ENCODE results near the gene AUTS2. TPM values are rescaled to one million over a fixed set of nuclear protein-coding genes. Genes with fewer than 3 reads are reported as not detected.

The AUTS2 gene
- total RNA-seq, 2 experiments from 2014 or later, result 2.4 to 3.0 TPM

- no peak overlapping the region for H3K4me3 Mint-ChIP-seq
- ChIA-PET CTCF (no interaction called here), POLR2A (no interaction called here)
- no peaks in the 10 kb centered on the region for H3K36me3 Mint-ChIP-seq (ENCODE audit: low read depth)
- intact Hi-C loops (cut with DNase I, micrococcal nuclease), result loop anchor here in 1 of 2 experiments (10.0 kb wide), 1 partner anchor 171 kb away; no protein-coding TSS in a partner anchor
- H3K9me3 Mint-ChIP-seq (ENCODE audit: low read depth), result no peaks in the 10 kb centered on the region
- no peak overlapping the region for H3K27ac Mint-ChIP-seq
- no peak for ATAC-seq
- H3K4me1 Mint-ChIP-seq, result no peaks in the 10 kb centered on the region
- no peaks in the 10 kb centered on the region for H3K27me3 Mint-ChIP-seq
- no peak for DNase-seq
Measured at GRCh38 chr7:70523249-70523988, 925.1 kb downstream of the AUTS2 start.

- intact Hi-C loops (cut with DNase I, micrococcal nuclease), result loop anchor here in 1 of 2 experiments (10.0 kb wide), 1 partner anchor 171 kb away; no protein-coding TSS in a partner anchor
- no peaks in the 10 kb centered on the region for H3K9me3 Mint-ChIP-seq (ENCODE audit: low read depth)
- no peak overlapping the region for H3K4me3 Mint-ChIP-seq
- no peaks in the 10 kb centered on the region for H3K27me3 Mint-ChIP-seq
- ChIA-PET CTCF (no interaction called here), POLR2A (no interaction called here)
- no peak for ATAC-seq
- no peaks in the 10 kb centered on the region for H3K4me1 Mint-ChIP-seq
- no peak overlapping the region for H3K27ac Mint-ChIP-seq
- DNase-seq, result no peak
- no peaks in the 10 kb centered on the region for H3K36me3 Mint-ChIP-seq (ENCODE audit: low read depth)
Measured at GRCh38 chr7:70523989-70524351, 925.7 kb downstream of the AUTS2 start.

- intact Hi-C loops (cut with DNase I, micrococcal nuclease), result loop anchor here in 1 of 2 experiments (10.0 kb wide), 1 partner anchor 169 kb away; no protein-coding TSS in a partner anchor
- ChIA-PET POLR2A (no interaction called here), CTCF (no interaction called here)
- ATAC-seq (no peak), DNase-seq (no peak)
- H3K36me3 Mint-ChIP-seq (ENCODE audit: low read depth), result no peaks in the 10 kb centered on the region
- no peak overlapping the region for H3K4me3 Mint-ChIP-seq
- H3K9me3 Mint-ChIP-seq (ENCODE audit: low read depth), result no peaks in the 10 kb centered on the region
- H3K27me3 Mint-ChIP-seq, result no peaks in the 10 kb centered on the region
- H3K4me1 Mint-ChIP-seq, result no peaks in the 10 kb centered on the region
- H3K27ac Mint-ChIP-seq, result no peak overlapping the region
Measured at GRCh38 chr7:70525991-70526390, 927.7 kb downstream of the AUTS2 start.

- no peak overlapping the region for H3K4me3 Mint-ChIP-seq
- CTCF ChIA-PET, result no interaction called here
- H3K27me3 Mint-ChIP-seq, result no peaks in the 10 kb centered on the region
- no peaks in the 10 kb centered on the region for H3K4me1 Mint-ChIP-seq
- no peak for ATAC-seq
- intact Hi-C loops (cut with DNase I, micrococcal nuclease), result loop anchor here in 1 of 2 experiments (10.0 kb wide), 1 partner anchor 167 kb away; no protein-coding TSS in a partner anchor
- POLR2A ChIA-PET, result no interaction called here
- H3K36me3 Mint-ChIP-seq (ENCODE audit: low read depth), result no peaks in the 10 kb centered on the region
- DNase-seq, result no peak
- H3K27ac Mint-ChIP-seq, result no peak overlapping the region
- no peaks in the 10 kb centered on the region for H3K9me3 Mint-ChIP-seq (ENCODE audit: low read depth)
Measured at GRCh38 chr7:70527520-70528115, 929.3 kb downstream of the AUTS2 start.

GRCh38 chr7:70529436-70529835 lies 931.2 kb downstream of the AUTS2 start:
- no peak for ATAC-seq
- ChIA-PET POLR2A (interaction anchor here (0.6 kb wide), 1 partner anchor 291 kb away, joined by 3 read pairs; no protein-coding TSS in a partner anchor), CTCF (no interaction called here)
- Mint-ChIP-seq H3K36me3 (ENCODE audit: low read depth) (no peaks in the 10 kb centered on the region), H3K27me3 (no peaks in the 10 kb centered on the region), H3K9me3 (ENCODE audit: low read depth) (peaks cover 1% of the 10 kb centered on the region), H3K27ac (no peak overlapping the region), H3K4me3 (no peak overlapping the region), H3K4me1 (no peaks in the 10 kb centered on the region)
- intact Hi-C loops (cut with DNase I, micrococcal nuclease), result loop anchor here in 1 of 2 experiments (10.0 kb wide), 1 partner anchor 165 kb away; no protein-coding TSS in a partner anchor
- DNase-seq, result no peak

- ChIA-PET CTCF (no interaction called here), POLR2A (no interaction called here)
- Mint-ChIP-seq H3K4me3 (no peak overlapping the region), H3K9me3 (ENCODE audit: low read depth) (peaks cover 1% of the 10 kb centered on the region), H3K36me3 (ENCODE audit: low read depth) (no peaks in the 10 kb centered on the region), H3K27ac (no peak overlapping the region), H3K27me3 (no peaks in the 10 kb centered on the region), H3K4me1 (no peaks in the 10 kb centered on the region)
- intact Hi-C loops (cut with DNase I, micrococcal nuclease), result loop anchor here in 1 of 2 experiments (10.0 kb wide), 1 partner anchor 165 kb away; no protein-coding TSS in a partner anchor
- DNase-seq, result no peak
- ATAC-seq, result no peak
Measured at GRCh38 chr7:70529914-70530585, 931.8 kb downstream of the AUTS2 start.

GRCh38 chr7:70533614-70534013 lies 935.3 kb downstream of the AUTS2 start:
- CTCF ChIA-PET, result no interaction called here
- ATAC-seq (no peak), DNase-seq (no peak)
- Mint-ChIP-seq H3K9me3 (ENCODE audit: low read depth) (peaks cover 1% of the 10 kb centered on the region), H3K36me3 (ENCODE audit: low read depth) (no peaks in the 10 kb centered on the region), H3K27ac (no peak overlapping the region), H3K4me3 (no peak overlapping the region), H3K27me3 (no peaks in the 10 kb centered on the region), H3K4me1 (no peaks in the 10 kb centered on the region)
- POLR2A ChIA-PET, result no interaction called here
- intact Hi-C loops (cut with DNase I, micrococcal nuclease), result no loop called here

GRCh38 chr7:70539205-70539604 lies 940.9 kb downstream of the AUTS2 start:
- ATAC-seq (no peak), DNase-seq (no peak)
- CTCF ChIA-PET, result no interaction called here
- H3K4me1 Mint-ChIP-seq, result no peaks in the 10 kb centered on the region
- no peak overlapping the region for H3K4me3 Mint-ChIP-seq
- POLR2A ChIA-PET, result no interaction called here
- H3K27me3 Mint-ChIP-seq, result no peaks in the 10 kb centered on the region
- no peak overlapping the region for H3K27ac Mint-ChIP-seq
- intact Hi-C loops (cut with DNase I, micrococcal nuclease), result no loop called here
- H3K9me3 Mint-ChIP-seq (ENCODE audit: low read depth), result no peaks in the 10 kb centered on the region
- no peaks in the 10 kb centered on the region for H3K36me3 Mint-ChIP-seq (ENCODE audit: low read depth)

GRCh38 chr7:70539617-70540016 lies 941.3 kb downstream of the AUTS2 start:
- ChIA-PET POLR2A (no interaction called here), CTCF (no interaction called here)
- Mint-ChIP-seq H3K4me1 (no peaks in the 10 kb centered on the region), H3K27ac (no peak overlapping the region), H3K9me3 (ENCODE audit: low read depth) (no peaks in the 10 kb centered on the region), H3K36me3 (ENCODE audit: low read depth) (no peaks in the 10 kb centered on the region), H3K4me3 (no peak overlapping the region), H3K27me3 (no peaks in the 10 kb centered on the region)
- DNase-seq (no peak), ATAC-seq (no peak)
- intact Hi-C loops (cut with DNase I, micrococcal nuclease), result no loop called here

- no peak for ATAC-seq
- no peaks in the 10 kb centered on the region for H3K4me1 Mint-ChIP-seq
Measured at GRCh38 chr7:70540641-70541040, 942.4 kb downstream of the AUTS2 start.

GRCh38 chr7:70542750-70543376 lies 944.6 kb downstream of the AUTS2 start:
- intact Hi-C loops (cut with DNase I, micrococcal nuclease), result no loop called here
- no peak overlapping the region for H3K27ac Mint-ChIP-seq
- CTCF ChIA-PET, result interaction anchor here (1.6 kb wide), 1 partner anchor 9 kb away, joined by 7 read pairs; no protein-coding TSS in a partner anchor
- H3K36me3 Mint-ChIP-seq (ENCODE audit: low read depth), result no peaks in the 10 kb centered on the region
- DNase-seq, result no peak
- H3K9me3 Mint-ChIP-seq (ENCODE audit: low read depth), result no peaks in the 10 kb centered on the region
- H3K4me1 Mint-ChIP-seq, result no peaks in the 10 kb centered on the region
- no peak for ATAC-seq
- H3K4me3 Mint-ChIP-seq, result no peak overlapping the region
- no peaks in the 10 kb centered on the region for H3K27me3 Mint-ChIP-seq
- POLR2A ChIA-PET, result no interaction called here

More at GRCh38 chr7:70540641-70541040, 942.4 kb downstream of the AUTS2 start:
- intact Hi-C loops (cut with DNase I, micrococcal nuclease), result no loop called here
- Mint-ChIP-seq H3K4me3 (no peak overlapping the region), H3K27me3 (no peaks in the 10 kb centered on the region), H3K9me3 (ENCODE audit: low read depth) (no peaks in the 10 kb centered on the region), H3K27ac (no peak overlapping the region), H3K36me3 (ENCODE audit: low read depth) (no peaks in the 10 kb centered on the region)
- DNase-seq, result no peak
- ChIA-PET POLR2A (no interaction called here), CTCF (interaction anchor here (1.5 kb wide), 1 partner anchor 158 kb away, joined by 5 read pairs; no protein-coding TSS in a partner anchor)
